Parathyroid adenoma (tissue), 2 donors: ENCODE data around the gene OTUD4.
"Not testable (repeated sequence)": the region's sequence is repeated elsewhere in the genome, so short reads cannot be mapped to it uniquely, and the experiment has no call there.

ENCODE experiments used
- H2AFZ ChIP-seq: fragments of 300-600 bp; sonication (generic); one replicate; pipeline ENCODE4 v1.7.0; 2017; ENCODE audit warnings: antibody characterized with exemption, mild to moderate bottlenecking
- H3K27ac ChIP-seq: fragments of 300-600 bp; sonication (generic); one replicate; pipeline ENCODE4 v1.7.0; 2017
- H3K27me3 ChIP-seq: fragments of 300-600 bp; sonication (generic); one replicate; pipeline ENCODE4 v1.7.0; 2017; ENCODE audit warnings: low read length; ENCODE audit not compliant: control insufficient read depth, insufficient read depth
- H3K36me3 ChIP-seq: fragments of 300-600 bp; sonication (generic); one replicate; pipeline ENCODE4 v1.7.0; 2017; ENCODE audit warnings: low read length; ENCODE audit not compliant: control insufficient read depth, insufficient read depth
- H3K4me1 ChIP-seq: fragments of 300-600 bp; sonication (generic); one replicate; pipeline ENCODE4 v1.7.0; 2017; ENCODE audit warnings: control low read depth
- H3K4me2 ChIP-seq: fragments of 300-600 bp; sonication (generic); one replicate; pipeline ENCODE4 v1.7.0; 2017; ENCODE audit warnings: low read length
- H3K4me3 ChIP-seq: fragments of 300-600 bp; sonication (generic); one replicate; pipeline ENCODE4 v1.7.0; 2017; ENCODE audit warnings: low read depth, low read length
- H3K79me2 ChIP-seq: fragments of 300-600 bp; sonication (generic); one replicate; pipeline ENCODE4 v1.7.0; 2017; ENCODE audit warnings: control low read depth
- H3K9ac ChIP-seq: fragments of 300-600 bp; sonication (generic); one replicate; pipeline ENCODE4 v1.7.0; 2017; ENCODE audit warnings: mild to moderate bottlenecking
- H3K9me3 ChIP-seq: fragments of 300-600 bp; sonication (generic); one replicate; pipeline ENCODE4 v1.7.0; 2017; ENCODE audit warnings: low read length; ENCODE audit not compliant: control insufficient read depth
- TF ChIP-seq, protein P1 (sequence below): fragments of 300-600 bp; sonication (generic); IDR thresholded peaks from one replicate; pipeline ENCODE4 v1.7.0; 2017; ENCODE audit warnings: antibody characterized with exemption, mild to moderate bottlenecking
- donor health status: primary hyperparathyroidism.

The OTUD4 gene

DNA sequence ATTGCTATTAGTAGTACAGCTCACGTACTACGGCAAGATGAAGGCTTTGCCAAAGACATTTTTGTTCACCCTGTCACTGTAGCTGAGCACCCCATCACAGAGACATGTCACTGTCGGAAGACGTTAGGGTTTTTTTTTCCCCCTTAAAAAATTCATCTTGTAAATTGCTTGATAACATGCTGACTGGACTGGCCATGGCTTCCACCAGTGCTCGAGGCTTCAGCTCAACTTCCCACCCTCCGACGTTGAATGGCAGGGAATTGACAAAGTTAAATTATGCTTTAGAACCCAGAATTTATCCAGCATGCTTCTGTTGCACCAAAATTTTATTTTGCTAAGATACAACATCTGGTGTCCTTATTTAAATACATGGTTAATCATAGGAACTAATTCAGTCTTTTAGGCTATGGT, 707 bp upstream of the OTUD4 start:
- H3K4me3 ChIP-seq, result peak overlapping the region; percentile 59
- H3K36me3 ChIP-seq, result no peaks in the 10 kb centered on the region
- H3K9me3 ChIP-seq, result no peaks in the 10 kb centered on the region
- peak overlapping the region; percentile 91 for H2AFZ ChIP-seq
- peak overlapping the region; percentile 85 for H3K4me2 ChIP-seq
- H3K27me3 ChIP-seq, result no peaks in the 10 kb centered on the region
- peaks cover 3% of the 10 kb centered on the region for H3K4me1 ChIP-seq
- TF ChIP-seq, protein P1, sequence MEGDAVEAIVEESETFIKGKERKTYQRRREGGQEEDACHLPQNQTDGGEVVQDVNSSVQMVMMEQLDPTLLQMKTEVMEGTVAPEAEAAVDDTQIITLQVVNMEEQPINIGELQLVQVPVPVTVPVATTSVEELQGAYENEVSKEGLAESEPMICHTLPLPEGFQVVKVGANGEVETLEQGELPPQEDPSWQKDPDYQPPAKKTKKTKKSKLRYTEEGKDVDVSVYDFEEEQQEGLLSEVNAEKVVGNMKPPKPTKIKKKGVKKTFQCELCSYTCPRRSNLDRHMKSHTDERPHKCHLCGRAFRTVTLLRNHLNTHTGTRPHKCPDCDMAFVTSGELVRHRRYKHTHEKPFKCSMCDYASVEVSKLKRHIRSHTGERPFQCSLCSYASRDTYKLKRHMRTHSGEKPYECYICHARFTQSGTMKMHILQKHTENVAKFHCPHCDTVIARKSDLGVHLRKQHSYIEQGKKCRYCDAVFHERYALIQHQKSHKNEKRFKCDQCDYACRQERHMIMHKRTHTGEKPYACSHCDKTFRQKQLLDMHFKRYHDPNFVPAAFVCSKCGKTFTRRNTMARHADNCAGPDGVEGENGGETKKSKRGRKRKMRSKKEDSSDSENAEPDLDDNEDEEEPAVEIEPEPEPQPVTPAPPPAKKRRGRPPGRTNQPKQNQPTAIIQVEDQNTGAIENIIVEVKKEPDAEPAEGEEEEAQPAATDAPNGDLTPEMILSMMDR, result no peak
- H3K27ac ChIP-seq, result peak overlapping the region; percentile 80
- peaks cover 17% of the 10 kb centered on the region for H3K79me2 ChIP-seq
- peak overlapping the region; percentile 6 for H3K9ac ChIP-seq

DNA sequence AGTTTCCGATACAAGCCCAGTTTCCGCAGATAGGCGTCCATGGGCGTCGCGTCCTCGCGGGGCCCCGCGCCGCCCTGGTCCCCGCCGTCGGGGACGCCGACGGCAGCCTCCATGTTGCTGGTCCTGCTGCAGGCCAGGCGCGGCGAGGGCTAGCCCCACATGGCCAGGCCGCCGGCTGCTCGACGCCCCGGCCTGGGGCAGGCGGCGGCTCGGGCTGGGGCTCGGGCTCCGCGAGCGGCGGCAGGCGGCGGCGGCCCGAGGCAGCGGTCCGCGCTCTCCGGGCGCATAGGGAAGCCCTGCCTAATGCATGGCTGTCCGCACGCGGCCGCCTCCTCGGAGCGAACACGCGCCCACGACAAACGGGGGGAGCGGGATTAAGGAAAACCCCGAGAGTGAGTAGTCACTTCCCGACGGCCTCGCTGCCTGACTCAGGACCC, 510 bp downstream of the OTUD4 start:
- not testable (repeated sequence) for H3K9ac ChIP-seq, H3K9me3 ChIP-seq, H3K27me3 ChIP-seq, H3K4me1 ChIP-seq, H3K36me3 ChIP-seq
- peak overlapping the region; percentile 85 for H3K4me3 ChIP-seq
- peaks cover 24% of the 10 kb centered on the region for H3K79me2 ChIP-seq
- peak overlapping the region; percentile 82 for H2AFZ ChIP-seq
- H3K4me2 ChIP-seq, result peak overlapping the region; percentile 90
- H3K27ac ChIP-seq, result peak overlapping the region; percentile 91

DNA sequence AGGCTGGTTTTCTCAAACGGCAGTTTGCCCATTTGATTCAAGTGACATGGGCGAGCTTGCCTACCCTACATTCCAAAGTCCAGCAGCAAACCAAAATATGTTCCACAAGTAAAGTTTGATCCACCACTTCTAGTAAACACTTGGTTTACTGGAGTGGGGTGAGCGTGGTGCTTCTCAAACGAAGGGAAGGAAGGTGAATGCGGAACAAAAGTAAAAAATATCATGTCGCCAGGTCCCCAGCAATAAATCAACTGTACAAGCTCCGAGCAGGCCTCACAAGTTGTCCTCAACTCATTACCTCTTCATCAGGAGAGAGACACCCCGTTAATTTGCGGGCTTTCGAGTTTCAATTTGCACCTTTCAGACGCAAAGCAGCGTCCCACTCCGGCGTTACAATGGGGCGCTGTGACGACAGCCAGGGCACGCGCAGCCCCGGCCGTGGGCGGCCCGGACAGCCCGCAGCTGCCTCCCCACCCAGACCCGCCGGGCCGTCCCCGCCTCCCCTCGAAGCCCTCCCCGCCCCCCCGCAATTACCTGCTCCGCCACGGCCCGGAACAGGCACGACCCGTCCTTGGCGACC, 1.0 kb downstream of the OTUD4 start:
- Histone ChIP-seq H2AFZ (peak overlapping the region; percentile 66), H3K36me3 (no peaks in the 10 kb centered on the region), H3K79me2 (peaks cover 24% of the 10 kb centered on the region), H3K9me3 (no peaks in the 10 kb centered on the region), H3K4me3 (peak overlapping the region; percentile 74), H3K27ac (peak overlapping the region; percentile 91), H3K9ac (no peak overlapping the region), H3K27me3 (no peaks in the 10 kb centered on the region), H3K4me2 (peak overlapping the region; percentile 90), H3K4me1 (peaks cover 3% of the 10 kb centered on the region)
- TF ChIP-seq, protein P1, result no peak

DNA sequence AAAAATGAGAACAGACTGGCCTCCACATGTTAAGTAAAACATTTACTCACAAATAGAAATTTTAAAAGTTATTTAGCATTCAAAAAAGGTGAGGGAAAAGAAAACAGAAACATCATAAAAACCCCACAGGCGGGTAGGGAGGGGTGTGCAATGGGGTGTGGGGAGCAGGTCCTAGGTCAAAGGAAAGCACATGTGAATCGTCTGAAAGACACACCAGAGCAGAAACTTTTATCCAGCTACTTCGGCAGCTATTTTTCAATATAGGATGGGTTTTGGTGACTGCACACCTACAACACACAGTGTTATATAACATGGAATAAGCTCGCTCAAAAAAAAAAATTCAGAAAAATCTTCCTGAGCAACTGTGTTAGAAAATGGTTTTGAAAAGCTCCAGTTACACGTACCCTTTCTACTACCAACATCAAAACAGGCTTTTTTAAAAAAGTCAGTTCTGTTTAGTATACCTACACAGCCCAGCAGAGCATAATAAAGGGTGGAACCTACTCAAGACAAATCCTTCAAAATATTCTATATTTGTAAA, 1.6 kb downstream of the OTUD4 start:
- H3K79me2 ChIP-seq, result peaks cover 24% of the 10 kb centered on the region
- TF ChIP-seq, protein P1, result no peak
- H3K27ac ChIP-seq, result peak overlapping the region; percentile 91
- peaks cover 3% of the 10 kb centered on the region for H3K4me1 ChIP-seq
- no peaks in the 10 kb centered on the region for H3K9me3 ChIP-seq
- no peaks in the 10 kb centered on the region for H3K27me3 ChIP-seq
- peak overlapping the region; percentile 90 for H3K4me2 ChIP-seq
- H3K4me3 ChIP-seq, result peak overlapping the region; percentile 74
- no peak overlapping the region for H3K9ac ChIP-seq
- H2AFZ ChIP-seq, result no peak overlapping the region
- no peaks in the 10 kb centered on the region for H3K36me3 ChIP-seq

DNA sequence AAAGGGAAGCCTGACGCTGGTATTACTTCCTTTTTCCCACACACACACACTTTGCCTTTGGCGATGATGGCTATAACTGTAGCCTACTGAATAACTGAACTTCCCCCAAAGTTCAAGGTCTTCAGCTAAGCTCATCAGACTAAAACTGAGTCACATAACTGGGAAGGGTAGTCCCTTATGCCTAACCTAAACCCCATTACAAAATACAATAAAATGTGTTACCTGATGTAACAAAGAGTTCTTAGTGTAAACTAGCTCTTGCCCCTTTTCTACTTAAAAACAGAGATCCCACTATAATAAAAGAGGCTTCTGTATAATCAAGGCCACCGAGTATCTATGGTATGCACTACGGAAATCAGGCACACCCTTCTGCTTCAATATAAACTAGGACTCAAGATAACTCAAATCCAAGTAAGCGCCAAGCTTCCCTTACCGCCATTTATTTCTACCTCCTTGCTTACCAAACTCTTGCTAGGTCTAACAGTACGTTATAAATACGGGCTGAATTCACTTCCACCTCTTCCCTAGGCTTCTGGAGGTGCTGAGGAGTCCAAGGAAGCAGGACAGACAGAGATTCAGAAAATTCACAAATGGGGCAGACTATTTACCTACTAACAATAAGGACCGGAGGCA, 2.4 kb downstream of the OTUD4 start:
- Histone ChIP-seq H3K4me3 (peak overlapping the region; percentile 74), H3K4me1 (peaks cover 3% of the 10 kb centered on the region), H3K9ac (no peak overlapping the region), H3K27ac (peak overlapping the region; percentile 57), H3K9me3 (no peaks in the 10 kb centered on the region), H2AFZ (no peak overlapping the region), H3K4me2 (peak overlapping the region; percentile 90), H3K36me3 (no peaks in the 10 kb centered on the region), H3K27me3 (no peaks in the 10 kb centered on the region), H3K79me2 (peaks cover 28% of the 10 kb centered on the region)
- TF ChIP-seq, protein P1, result no peak
